Measurements from ENCODE around the gene IRF9. TPM values are rescaled to one million over a fixed set of nuclear protein-coding genes. Genes with fewer than 3 reads are reported as not detected.

IRF9 gene
- total RNA-seq, 1 donor from 2014 or later: 229 TPM

- Mint-ChIP-seq H3K27ac (no peak overlapping the region), H3K9me3 (no peaks in the 10 kb centered on the region), H3K4me1 (peaks cover 24% of the 10 kb centered on the region), H3K27me3 (no peaks in the 10 kb centered on the region), H3K36me3 (ENCODE audit: low read depth) (peaks cover 68% of the 10 kb centered on the region), H3K4me3 (no peak overlapping the region)
- intact Hi-C loops (cut with micrococcal nuclease): no loop called here
- ChIA-PET POLR2A (interaction anchor here (2.0 to 3.4 kb wide), 2 partner anchors 10 to 37 kb away, joined by 8 to 18 read pairs; partner anchors contain the start of genes DCAF11, IRF9 and NRL), CTCF (interaction anchor here (0.8 to 3.2 kb wide), 3 partner anchors 9 to 182 kb away, joined by 3 to 21 read pairs (median 4); partner anchors contain the start of gene IRF9)
- DNase-seq (no peak), ATAC-seq (ENCODE audit: low read depth) (no peak)
- no peak for TF ChIP-seq CTCF (IDR thresholded peaks at IDR 0.05)
Measured at GRCh38 chr14:24150993-24151392, 10.1 kb upstream of the IRF9 start.

GRCh38 chr14:24151404-24152080 lies 9.5 kb upstream of the IRF9 start:
- Mint-ChIP-seq H3K36me3 (ENCODE audit: low read depth) (peaks cover 67% of the 10 kb centered on the region), H3K27ac (no peak overlapping the region), H3K4me3 (no peak overlapping the region), H3K4me1 (peaks cover 18% of the 10 kb centered on the region), H3K9me3 (no peaks in the 10 kb centered on the region), H3K27me3 (no peaks in the 10 kb centered on the region)
- intact Hi-C loops (cut with micrococcal nuclease): no loop called here
- CTCF ChIA-PET: interaction anchor here (0.8 to 3.2 kb wide), 3 partner anchors 9 to 182 kb away, joined by 3 to 21 read pairs (median 4); partner anchors contain the start of gene IRF9
- DNase-seq (no peak), ATAC-seq (ENCODE audit: low read depth) (no peak)
- no peak for TF ChIP-seq CTCF (IDR thresholded peaks at IDR 0.05)
- POLR2A ChIA-PET: interaction anchor here (2.0 to 3.4 kb wide), 2 partner anchors 10 to 37 kb away, joined by 8 to 18 read pairs; partner anchors contain the start of genes DCAF11, IRF9 and NRL

GRCh38 chr14:24155100-24155499 lies 6.0 kb upstream of the IRF9 start:
- intact Hi-C loops (cut with micrococcal nuclease): no loop called here
- H3K27ac Mint-ChIP-seq: no peak overlapping the region
- no peaks in the 10 kb centered on the region for H3K9me3 Mint-ChIP-seq
- ChIA-PET CTCF (no interaction called here), POLR2A (interaction anchor here (0.6 to 2.6 kb wide), 5 partner anchors 8 to 61 kb away, joined by 3 to 10 read pairs (median 5); partner anchors contain the start of genes DCAF11, NRL, PCK2 and PSME1)
- peaks cover 70% of the 10 kb centered on the region for H3K36me3 Mint-ChIP-seq (ENCODE audit: low read depth)
- ATAC-seq (ENCODE audit: low read depth) (no peak), DNase-seq (no peak)
- H3K4me1 Mint-ChIP-seq: peaks cover 2% of the 10 kb centered on the region
- no peak for TF ChIP-seq CTCF (IDR thresholded peaks at IDR 0.05)
- no peak overlapping the region for H3K4me3 Mint-ChIP-seq
- H3K27me3 Mint-ChIP-seq: no peaks in the 10 kb centered on the region

- no peak for ATAC-seq (ENCODE audit: low read depth)
- H3K9me3 Mint-ChIP-seq: no peaks in the 10 kb centered on the region
- DNase-seq: no peak
- CTCF ChIA-PET: interaction anchor here (1.1 kb wide), 1 partner anchor 48 kb away, joined by 3 read pairs; no protein-coding TSS in a partner anchor
- peaks cover 16% of the 10 kb centered on the region for H3K4me1 Mint-ChIP-seq
- POLR2A ChIA-PET: interaction anchor here (1.2 to 2.6 kb wide), 4 partner anchors 10 to 49 kb away, joined by 3 to 10 read pairs (median 4); partner anchors contain the start of genes DCAF11, EMC9, NRL and PSME2
- no peaks in the 10 kb centered on the region for H3K27me3 Mint-ChIP-seq
- intact Hi-C loops (cut with micrococcal nuclease): no loop called here
- no peak overlapping the region for H3K27ac Mint-ChIP-seq
- TF ChIP-seq CTCF (IDR thresholded peaks at IDR 0.05): no peak
- no peak overlapping the region for H3K4me3 Mint-ChIP-seq
- peaks cover 70% of the 10 kb centered on the region for H3K36me3 Mint-ChIP-seq (ENCODE audit: low read depth)
Measured at GRCh38 chr14:24156840-24157239, 4.2 kb upstream of the IRF9 start.

- Mint-ChIP-seq H3K27ac (no peak overlapping the region), H3K27me3 (no peaks in the 10 kb centered on the region), H3K4me3 (no peak overlapping the region), H3K4me1 (peaks cover 21% of the 10 kb centered on the region), H3K9me3 (no peaks in the 10 kb centered on the region), H3K36me3 (ENCODE audit: low read depth) (peaks cover 72% of the 10 kb centered on the region)
- ATAC-seq (ENCODE audit: low read depth): no peak
- CTCF ChIA-PET: interaction anchor here (1.1 kb wide), 1 partner anchor 49 kb away, joined by 3 read pairs; no protein-coding TSS in a partner anchor
- POLR2A ChIA-PET: interaction anchor here (1.2 to 2.6 kb wide), 4 partner anchors 10 to 49 kb away, joined by 3 to 10 read pairs (median 4); partner anchors contain the start of genes DCAF11, EMC9, NRL and PSME2
- DNase-seq: no peak
- intact Hi-C loops (cut with micrococcal nuclease): no loop called here
- TF ChIP-seq CTCF (IDR thresholded peaks at IDR 0.05): no peak
Measured at GRCh38 chr14:24157331-24157730, 3.7 kb upstream of the IRF9 start.
